ENCODE data around the gene MLYCD. TPM values are rescaled to one million over a fixed set of nuclear protein-coding genes. Genes with fewer than 3 reads are reported as not detected.

MLYCD gene
- total RNA-seq, 4 donors from 2014 or later: 2.7 to 8.6 (median 2.9) TPM

DNA sequence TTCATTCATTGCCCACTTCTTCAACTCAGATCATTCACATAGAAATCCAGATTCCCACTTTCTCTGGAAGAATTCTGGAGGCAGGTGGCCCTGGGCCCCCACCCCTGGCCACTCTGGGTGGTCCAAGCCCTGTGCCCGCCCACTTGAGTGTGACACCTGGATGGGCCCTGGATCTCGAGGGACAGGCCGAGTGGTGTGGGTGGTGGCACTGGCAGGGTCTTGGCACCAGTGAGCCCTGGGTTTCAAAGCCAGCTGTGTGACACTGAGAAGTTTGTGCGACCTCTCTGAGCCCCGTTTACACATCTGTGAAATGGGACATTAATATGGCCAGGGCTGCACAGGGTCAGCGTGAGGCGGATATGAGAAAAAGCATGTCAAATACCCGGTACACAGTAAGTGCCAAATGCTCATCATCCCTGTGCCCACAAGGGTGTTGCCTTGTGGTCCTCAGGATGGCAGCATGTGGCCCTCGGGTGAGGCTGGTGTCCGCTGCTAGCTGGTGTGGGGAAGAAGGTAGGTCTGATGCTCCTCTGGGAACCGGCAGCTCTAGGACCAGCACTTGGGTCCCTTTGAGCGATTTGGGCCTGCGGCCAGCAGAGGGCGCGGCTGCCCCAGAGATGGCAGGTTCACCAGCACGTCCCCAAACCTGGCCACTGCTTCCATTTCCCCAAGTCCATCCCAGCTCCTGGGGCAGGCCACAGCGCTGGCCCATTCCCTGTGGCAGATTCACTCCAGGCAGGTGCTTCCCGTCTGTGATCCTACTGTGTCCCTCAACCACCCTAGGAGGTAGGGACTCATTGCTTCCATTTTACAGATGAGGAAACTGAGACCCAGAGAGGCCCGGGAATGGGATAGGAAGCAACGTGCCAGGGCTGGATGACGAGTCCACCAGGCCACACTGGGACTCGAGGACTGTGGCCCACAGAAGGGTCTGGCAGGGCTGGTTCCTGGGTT is 57.7 kb downstream of the MLYCD start:
- Histone ChIP-seq H3K4me3 (no peak overlapping the region), H3K9me3 (no peaks in the 10 kb centered on the region), H3K36me3 (peaks cover 15 to 38% (median 20%) of the 10 kb centered on the region in 3 donors), H3K4me1 (peaks cover 23 to 51% (median 29%) of the 10 kb centered on the region in 3 donors), H3K27me3 (no peaks in the 10 kb centered on the region), H3K27ac (no peak overlapping the region)
- 39 to 54% methylated on average over 8 to 17 of the region's 22 CpGs for WGBS, 2 donors
- intact Hi-C loops (cut with DNase I): no loop called here
- no peak for TF ChIP-seq POLR2A (IDR thresholded peaks at IDR 0.05)
- TF ChIP-seq, protein P1, sequence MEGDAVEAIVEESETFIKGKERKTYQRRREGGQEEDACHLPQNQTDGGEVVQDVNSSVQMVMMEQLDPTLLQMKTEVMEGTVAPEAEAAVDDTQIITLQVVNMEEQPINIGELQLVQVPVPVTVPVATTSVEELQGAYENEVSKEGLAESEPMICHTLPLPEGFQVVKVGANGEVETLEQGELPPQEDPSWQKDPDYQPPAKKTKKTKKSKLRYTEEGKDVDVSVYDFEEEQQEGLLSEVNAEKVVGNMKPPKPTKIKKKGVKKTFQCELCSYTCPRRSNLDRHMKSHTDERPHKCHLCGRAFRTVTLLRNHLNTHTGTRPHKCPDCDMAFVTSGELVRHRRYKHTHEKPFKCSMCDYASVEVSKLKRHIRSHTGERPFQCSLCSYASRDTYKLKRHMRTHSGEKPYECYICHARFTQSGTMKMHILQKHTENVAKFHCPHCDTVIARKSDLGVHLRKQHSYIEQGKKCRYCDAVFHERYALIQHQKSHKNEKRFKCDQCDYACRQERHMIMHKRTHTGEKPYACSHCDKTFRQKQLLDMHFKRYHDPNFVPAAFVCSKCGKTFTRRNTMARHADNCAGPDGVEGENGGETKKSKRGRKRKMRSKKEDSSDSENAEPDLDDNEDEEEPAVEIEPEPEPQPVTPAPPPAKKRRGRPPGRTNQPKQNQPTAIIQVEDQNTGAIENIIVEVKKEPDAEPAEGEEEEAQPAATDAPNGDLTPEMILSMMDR (IDR thresholded peaks at IDR 0.05): peak; percentile 39 to 75 (median 62)
- DNase-seq: no peak

DNA sequence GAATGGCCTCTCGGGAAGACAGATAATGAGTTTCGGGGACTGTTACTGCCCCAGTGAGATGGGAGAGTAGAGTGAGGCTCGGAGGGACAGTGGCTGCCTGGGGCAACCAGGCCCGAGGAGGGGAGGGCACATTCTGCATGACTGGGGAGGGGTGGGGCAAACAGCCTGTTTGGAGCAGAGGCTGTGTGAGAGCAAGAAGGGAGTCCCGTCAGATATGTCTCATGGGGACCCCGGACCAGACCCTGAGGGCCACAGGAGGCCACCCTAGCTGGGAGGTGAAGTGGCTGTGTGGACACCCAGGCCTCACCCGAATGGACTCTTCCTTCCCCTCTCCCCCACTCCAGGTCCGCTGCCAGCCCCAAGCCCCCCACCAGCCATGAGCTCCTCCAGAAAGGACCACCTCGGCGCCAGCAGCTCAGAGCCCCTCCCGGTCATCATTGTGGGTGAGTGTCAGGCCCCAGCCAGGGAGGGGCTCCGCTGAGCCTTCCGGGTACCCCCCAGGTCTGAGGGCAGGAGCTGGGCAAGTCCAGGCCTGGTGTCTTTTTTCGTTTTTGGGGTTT is 58.5 kb downstream of the MLYCD start:
- TF ChIP-seq POLR2A (IDR thresholded peaks at IDR 0.05): no peak
- TF ChIP-seq, protein P1 (IDR thresholded peaks at IDR 0.05): no peak

GRCh38 chr16:83958137-83958845 is 59.4 kb downstream of the MLYCD start:
- H3K27me3 ChIP-seq: no peaks in the 10 kb centered on the region
- peaks cover 15 to 39% (median 23%) of the 10 kb centered on the region in 3 donors for H3K4me1 ChIP-seq
- TF ChIP-seq, protein P1 (IDR thresholded peaks at IDR 0.05): no peak
- TF ChIP-seq POLR2A (IDR thresholded peaks at IDR 0.05): no peak
- H3K27ac ChIP-seq: no peak overlapping the region
- DNase-seq: no peak
- WGBS, 2 donors: 73 to 86% methylated on average over 8 to 14 of the region's 21 CpGs
- H3K4me3 ChIP-seq: no peak overlapping the region
- intact Hi-C loops (cut with DNase I): no loop called here
- peaks cover 20 to 54% (median 23%) of the 10 kb centered on the region in 3 donors for H3K36me3 ChIP-seq
- no peaks in the 10 kb centered on the region for H3K9me3 ChIP-seq

More for the DNA sequence above, 58.5 kb downstream of the MLYCD start:
- no peak overlapping the region for H3K4me3 ChIP-seq
- H3K27me3 ChIP-seq: no peaks in the 10 kb centered on the region
- H3K9me3 ChIP-seq: no peaks in the 10 kb centered on the region
- DNase-seq: no peak
- intact Hi-C loops (cut with DNase I): no loop called here
- peaks cover 20 to 48% (median 28%) of the 10 kb centered on the region in 3 donors for H3K4me1 ChIP-seq
- peaks cover 15 to 45% (median 20%) of the 10 kb centered on the region in 3 donors for H3K36me3 ChIP-seq
- H3K27ac ChIP-seq: no peak overlapping the region
- 79 to 89% methylated on average over 9 to 13 of the region's 14 CpGs for WGBS, 2 donors

DNA sequence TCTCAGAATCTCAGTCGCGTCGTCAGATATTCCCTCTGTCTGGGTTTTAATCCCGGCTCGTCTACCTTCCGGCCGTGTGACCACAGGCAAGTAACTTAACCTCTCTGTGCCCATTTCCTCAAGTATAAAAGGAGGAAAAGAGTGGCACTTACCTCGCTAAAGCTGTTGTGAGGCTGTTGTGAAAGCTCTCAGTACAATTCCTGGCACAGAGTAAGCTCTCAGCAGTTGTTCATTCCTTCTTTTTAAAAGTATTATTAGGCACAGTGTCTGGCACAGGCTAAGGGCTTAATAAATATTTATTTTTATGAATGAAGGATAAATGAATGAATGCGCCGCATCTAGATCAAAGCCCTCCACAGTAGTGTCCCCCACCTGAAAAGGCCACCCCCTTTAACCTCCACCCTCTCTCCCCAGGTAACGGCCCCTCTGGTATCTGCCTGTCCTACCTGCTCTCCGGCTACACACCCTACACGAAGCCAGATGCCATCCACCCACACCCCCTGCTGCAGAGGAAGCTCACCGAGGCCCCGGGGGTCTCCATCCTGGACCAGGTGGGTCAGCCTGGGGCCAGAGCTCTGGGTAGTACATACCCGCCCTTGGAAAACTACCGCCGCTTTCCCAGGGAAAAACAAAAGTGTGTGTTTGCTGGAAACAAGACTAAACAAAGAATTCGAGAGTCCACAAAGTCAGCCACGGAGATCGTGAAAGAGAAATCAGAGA is 60.1 kb downstream of the MLYCD start:
- WGBS, 2 donors: 76 to 87% methylated on average over 14 to 16 of the region's 21 CpGs
- H3K36me3 ChIP-seq: peaks cover 20 to 61% (median 23%) of the 10 kb centered on the region in 3 donors

More for the DNA sequence above, 60.1 kb downstream of the MLYCD start:
- Histone ChIP-seq H3K9me3 (no peaks in the 10 kb centered on the region), H3K27me3 (no peaks in the 10 kb centered on the region), H3K4me3 (no peak overlapping the region), H3K27ac (no peak overlapping the region), H3K4me1 (peaks cover 10 to 32% (median 17%) of the 10 kb centered on the region in 3 donors)
- DNase-seq: no peak
- intact Hi-C loops (cut with DNase I): no loop called here
- no peak for TF ChIP-seq POLR2A (IDR thresholded peaks at IDR 0.05)
- TF ChIP-seq, protein P1 (IDR thresholded peaks at IDR 0.05): no peak
